ENCODE measurements around the gene VMP1. TPM values are rescaled to one million over a fixed set of nuclear protein-coding genes. Genes with fewer than 3 reads are reported as not detected.

Gene VMP1
- total RNA-seq, 1 experiment from 2014 or later, result 107 TPM

DNA sequence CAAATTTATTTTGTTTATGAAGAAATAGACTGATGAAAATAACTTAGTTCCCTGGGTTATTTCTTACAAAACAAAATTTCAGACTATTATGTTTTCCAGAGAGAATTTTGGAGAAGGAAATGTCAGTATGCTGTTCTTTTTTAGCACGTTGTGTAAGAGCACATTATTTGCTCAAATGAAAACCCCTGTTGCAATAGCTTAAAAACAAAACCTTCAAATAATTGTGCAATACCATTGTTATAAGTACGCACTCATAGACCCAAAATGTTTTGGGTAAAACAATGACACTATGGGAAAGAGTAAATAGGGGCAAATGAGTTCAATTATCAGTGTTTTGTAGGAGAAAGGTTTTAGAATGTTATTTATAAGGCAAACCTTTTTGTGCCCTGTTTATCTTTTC, 18.2 kb downstream of the VMP1 start:
- Histone ChIP-seq H3K4me1 (ENCODE audit: insufficient read depth, low read length, poor library complexity, severe bottlenecking) (peaks cover 6% of the 10 kb centered on the region), H3K27me3 (replicated peaks; ENCODE audit: insufficient read depth, low read depth, low read length, poor library complexity) (no peaks in the 10 kb centered on the region), H3K4me3 (ENCODE audit: low read depth, low read length, poor library complexity, severe bottlenecking) (no peak overlapping the region), H3K36me3 (ENCODE audit: insufficient read depth, low read length, poor library complexity, severe bottlenecking) (no peaks in the 10 kb centered on the region), H3K27ac (ENCODE audit: low read depth, low read length, poor library complexity, severe bottlenecking) (no peak overlapping the region), H3K9me3 (ENCODE audit: low read depth, low read length, poor library complexity, severe bottlenecking) (no peaks in the 10 kb centered on the region)
- intact Hi-C loops (cut with micrococcal nuclease; ENCODE audit: unreplicated experiment), result no loop called here
- CTCF ChIA-PET, result interaction anchor here (0.6 kb wide), 1 partner anchor 19 kb away, joined by 7 read pairs; the partner anchor contains the start of gene PTRH2
- no peak for DNase-seq (ENCODE audit: low spot score)
- TF ChIP-seq, protein P1, sequence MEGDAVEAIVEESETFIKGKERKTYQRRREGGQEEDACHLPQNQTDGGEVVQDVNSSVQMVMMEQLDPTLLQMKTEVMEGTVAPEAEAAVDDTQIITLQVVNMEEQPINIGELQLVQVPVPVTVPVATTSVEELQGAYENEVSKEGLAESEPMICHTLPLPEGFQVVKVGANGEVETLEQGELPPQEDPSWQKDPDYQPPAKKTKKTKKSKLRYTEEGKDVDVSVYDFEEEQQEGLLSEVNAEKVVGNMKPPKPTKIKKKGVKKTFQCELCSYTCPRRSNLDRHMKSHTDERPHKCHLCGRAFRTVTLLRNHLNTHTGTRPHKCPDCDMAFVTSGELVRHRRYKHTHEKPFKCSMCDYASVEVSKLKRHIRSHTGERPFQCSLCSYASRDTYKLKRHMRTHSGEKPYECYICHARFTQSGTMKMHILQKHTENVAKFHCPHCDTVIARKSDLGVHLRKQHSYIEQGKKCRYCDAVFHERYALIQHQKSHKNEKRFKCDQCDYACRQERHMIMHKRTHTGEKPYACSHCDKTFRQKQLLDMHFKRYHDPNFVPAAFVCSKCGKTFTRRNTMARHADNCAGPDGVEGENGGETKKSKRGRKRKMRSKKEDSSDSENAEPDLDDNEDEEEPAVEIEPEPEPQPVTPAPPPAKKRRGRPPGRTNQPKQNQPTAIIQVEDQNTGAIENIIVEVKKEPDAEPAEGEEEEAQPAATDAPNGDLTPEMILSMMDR (conservative IDR thresholded peaks at IDR 0.05; ENCODE audit: low read depth, low read length), result no peak
- TF ChIP-seq EZH2 (IDR thresholded peaks at IDR 0.05; ENCODE audit: borderline replicate concordance, low read depth, low read length, poor library complexity, severe bottlenecking), result no peak
- no TSS peak for BruUV-seq (replicated peaks)
- POLR2A ChIA-PET (ENCODE audit: low non-redundant PET), result no interaction called here

DNA sequence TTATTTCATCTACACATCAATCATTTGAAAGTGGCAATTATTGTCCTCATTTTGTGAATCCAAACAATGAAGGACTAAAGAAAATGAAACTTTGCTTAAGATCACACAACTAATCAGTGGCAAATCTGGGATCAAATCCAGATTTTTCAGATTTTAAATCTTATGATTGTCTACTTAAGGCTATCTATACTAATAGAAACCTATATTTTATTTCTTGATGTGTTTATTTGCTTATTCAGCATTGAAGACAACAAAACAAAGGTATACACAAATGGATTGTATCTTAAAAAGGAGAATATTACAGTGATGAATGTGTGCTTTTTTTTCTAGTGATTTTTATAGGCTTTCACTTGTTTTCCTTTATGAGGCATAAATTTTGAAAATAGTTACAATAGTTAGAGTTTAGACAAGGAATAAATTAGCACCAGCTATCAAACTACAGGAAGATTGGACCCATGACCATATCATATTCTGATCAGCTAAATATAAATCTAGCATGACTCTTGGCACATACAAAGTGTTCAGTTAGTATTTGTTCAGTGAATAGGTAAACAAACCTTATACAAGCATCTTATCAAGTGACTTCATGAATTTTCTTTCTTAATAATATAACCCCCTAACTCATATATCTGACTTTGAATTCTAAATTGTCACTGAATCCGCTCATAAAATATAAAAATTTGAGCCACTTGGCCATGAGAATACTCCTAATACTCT, 20.5 kb downstream of the VMP1 start:
- POLR2A ChIA-PET (ENCODE audit: low non-redundant PET), result no interaction called here
- BruUV-seq (replicated peaks), result no TSS peak
- CTCF ChIA-PET, result no interaction called here

DNA sequence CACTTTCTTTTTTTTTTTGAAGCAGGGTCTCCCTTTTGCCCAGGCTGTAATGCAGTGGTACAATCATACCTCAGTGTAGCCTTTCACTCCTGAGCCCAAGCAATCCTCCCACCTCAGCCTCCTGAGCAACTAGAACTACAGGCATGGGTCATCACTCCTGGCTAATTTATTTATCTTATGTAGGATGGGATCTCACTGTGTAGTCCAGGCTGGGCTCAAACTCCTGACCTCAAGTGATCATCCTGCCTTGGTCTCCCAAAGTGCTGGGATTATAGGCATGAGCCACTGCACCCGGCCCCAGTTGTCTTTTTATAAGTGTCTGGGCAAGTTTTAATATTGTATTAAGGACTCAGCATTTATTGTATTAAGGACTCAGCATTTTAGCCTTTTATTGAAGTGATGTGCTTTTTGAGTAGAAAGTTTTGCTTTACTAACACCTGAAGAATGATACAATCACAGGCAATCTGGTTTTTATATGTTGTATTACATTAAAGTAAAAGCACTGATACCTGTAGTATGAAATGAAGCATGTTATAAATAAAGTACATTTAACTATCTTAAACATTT, 22.9 kb downstream of the VMP1 start:
- DNase-seq (ENCODE audit: low spot score), result no peak
- no peaks in the 10 kb centered on the region for H3K36me3 ChIP-seq (ENCODE audit: insufficient read depth, low read length, poor library complexity, severe bottlenecking)
- BruUV-seq (replicated peaks), result no TSS peak
- no peak overlapping the region for H3K27ac ChIP-seq (ENCODE audit: low read depth, low read length, poor library complexity, severe bottlenecking)
- H3K4me3 ChIP-seq (ENCODE audit: low read depth, low read length, poor library complexity, severe bottlenecking), result no peak overlapping the region
- intact Hi-C loops (cut with micrococcal nuclease; ENCODE audit: unreplicated experiment), result no loop called here
- CTCF ChIA-PET, result no interaction called here
- POLR2A ChIA-PET (ENCODE audit: low non-redundant PET), result no interaction called here
- no peaks in the 10 kb centered on the region for H3K9me3 ChIP-seq (ENCODE audit: low read depth, low read length, poor library complexity, severe bottlenecking)
- TF ChIP-seq, protein P1 (conservative IDR thresholded peaks at IDR 0.05; ENCODE audit: low read depth, low read length), result no peak
- no peak for TF ChIP-seq EZH2 (IDR thresholded peaks at IDR 0.05; ENCODE audit: borderline replicate concordance, low read depth, low read length, poor library complexity, severe bottlenecking)
- H3K4me1 ChIP-seq (ENCODE audit: insufficient read depth, low read length, poor library complexity, severe bottlenecking), result peaks cover 6% of the 10 kb centered on the region
- no peaks in the 10 kb centered on the region for H3K27me3 ChIP-seq (replicated peaks; ENCODE audit: insufficient read depth, low read depth, low read length, poor library complexity)

More for the DNA sequence above, 20.5 kb downstream of the VMP1 start:
- Histone ChIP-seq H3K27me3 (replicated peaks; ENCODE audit: insufficient read depth, low read depth, low read length, poor library complexity) (no peaks in the 10 kb centered on the region), H3K9me3 (ENCODE audit: low read depth, low read length, poor library complexity, severe bottlenecking) (no peaks in the 10 kb centered on the region), H3K36me3 (ENCODE audit: insufficient read depth, low read length, poor library complexity, severe bottlenecking) (no peaks in the 10 kb centered on the region), H3K27ac (ENCODE audit: low read depth, low read length, poor library complexity, severe bottlenecking) (no peak overlapping the region), H3K4me3 (ENCODE audit: low read depth, low read length, poor library complexity, severe bottlenecking) (no peak overlapping the region), H3K4me1 (ENCODE audit: insufficient read depth, low read length, poor library complexity, severe bottlenecking) (peaks cover 6% of the 10 kb centered on the region)
- DNase-seq (ENCODE audit: low spot score), result no peak
- intact Hi-C loops (cut with micrococcal nuclease; ENCODE audit: unreplicated experiment), result no loop called here
- TF ChIP-seq, protein P1 (conservative IDR thresholded peaks at IDR 0.05; ENCODE audit: low read depth, low read length), result no peak
- TF ChIP-seq EZH2 (IDR thresholded peaks at IDR 0.05; ENCODE audit: borderline replicate concordance, low read depth, low read length, poor library complexity, severe bottlenecking), result no peak

Measured in A673 (cell line).